Esophagus muscularis mucosa (tissue), 4 donors: ENCODE data around the gene MAPK14. TPM values are rescaled to one million over a fixed set of nuclear protein-coding genes. Genes with fewer than 3 reads are reported as not detected.

Experiments
- DNase-seq: peaks from one replicate; pipeline ENCODE4 v3.0.0-alpha.2; 2017; ENCODE audit errors: extremely low spot score
- H3K27ac ChIP-seq, 4 donors: fragments of 200-600 bp; sonication (generic); replicated peaks in 1 of 4; 1 replicate in 3 of 4; 2 replicates in 1 of 4; pipeline ENCODE4 v1.5.1; 2016 to 2019; ENCODE audit warnings: mild to moderate bottlenecking in 1 of 4
- H3K27me3 ChIP-seq, 4 donors: fragments of 200-600 bp; sonication (generic); one replicate each; pipeline versions ENCODE4 v1.5.1 to v1.6.0; 2016 to 2019
- H3K36me3 ChIP-seq, 4 donors: fragments of 200-600 bp; sonication (generic); one replicate each; pipeline ENCODE4 v1.5.1; 2016 to 2019
- H3K4me1 ChIP-seq, 4 donors: fragments of 200-600 bp; sonication (generic); one replicate each; pipeline ENCODE4 v1.5.1; 2016 to 2019
- H3K4me3 ChIP-seq, 4 donors: fragments of 200-600 bp; sonication (generic); 1 replicate in 2 of 4; 2 replicates in 2 of 4; pipeline ENCODE4 v1.5.1; 2016 to 2019; ENCODE audit warnings: mild to moderate bottlenecking in 4 of 4, moderate library complexity in 1 of 4
- H3K9me3 ChIP-seq, 4 donors: fragments of 200-600 bp; sonication (generic); 1 replicate in 3 of 4; 2 replicates in 1 of 4; pipeline ENCODE4 v1.5.1; 2016 to 2019
- CTCF ChIP-seq, 3 experiments: fragments of 200-600 bp in 2 of 3; fragments of 450-650 bp in 1 of 3; sonication (generic) in 2 of 3; IDR thresholded peaks; one replicate each; pipeline ENCODE4 v1.5.1; 2017 to 2019; ENCODE audit warnings: antibody characterized with exemption in 3 of 3, mild to moderate bottlenecking in 2 of 3, moderate library complexity in 1 of 3
- EP300 ChIP-seq: sonication (generic); formaldehyde crosslinking; IDR thresholded peaks from one replicate; pipeline ENCODE4 v1.6.1; 2017; ENCODE audit warnings: antibody characterized with exemption
- POLR2A ChIP-seq: fragments of 450-650 bp; IDR thresholded peaks from one replicate; pipeline ENCODE4 v1.6.1; 2017; ENCODE audit warnings: antibody characterized with exemption, moderate library complexity, mild to moderate bottlenecking, low read depth
- POLR2AphosphoS5 ChIP-seq, 2 donors: sonication (generic); formaldehyde crosslinking; IDR thresholded peaks; one replicate each; pipeline ENCODE4 v1.6.1; 2017; ENCODE audit warnings: antibody characterized with exemption in 2 of 2
- WGBS: methylation state at CpG from one replicate; pipeline ENCODE4 v1.1.5; 2018; 5-methylcytosine and 5-hydroxymethylcytosine counted together
- intact Hi-C: fragments of 100-400 bp; cut with DNase I; formaldehyde crosslinking; loops from one replicate; pipeline ENCODE4 v1.15.1; 2023
- total RNA-seq, 4 donors: library from RNA; depleted of rRNA; stranded (reverse); fragments of >200 nt; gene quantifications; one replicate each; pipeline versions ENCODE4 v1.1.0 to v1.2.1, GENCODE V29; 2016

The MAPK14 gene
- total RNA-seq, 4 donors from 2014 or later = 53.2 to 70.7 (median 66.9) TPM

GRCh38 chr6:36050947-36051710 lies 23.5 kb downstream of the MAPK14 start:
- Histone ChIP-seq H3K36me3 (peaks cover 0 to 14% (median 0%) of the 10 kb centered on the region in 4 donors), H3K9me3 (no peaks in the 10 kb centered on the region), H3K27ac (peak overlapping the region; percentile 21 to 63 (median 42)), H3K4me1 (peaks cover 45 to 92% (median 89%) of the 10 kb centered on the region in 4 donors), H3K27me3 (no peaks in the 10 kb centered on the region), H3K4me3 (no peak overlapping the region)
- no peak for TF ChIP-seq POLR2A
- WGBS = 76% methylated on average over 16 of the region's 16 CpGs
- intact Hi-C loops = no loop called here
- no peak for DNase-seq

GRCh38 chr6:36052097-36052496 lies 24.5 kb downstream of the MAPK14 start:
- intact Hi-C loops = no loop called here
- DNase-seq = no peak
- Histone ChIP-seq H3K9me3 (no peaks in the 10 kb centered on the region), H3K4me1 (peaks cover 45 to 88% (median 84%) of the 10 kb centered on the region in 4 donors), H3K36me3 (peaks cover 0 to 14% (median 0%) of the 10 kb centered on the region in 4 donors), H3K27ac (peak overlapping the region; percentile 21 to 63 (median 42)), H3K27me3 (no peaks in the 10 kb centered on the region), H3K4me3 (no peak overlapping the region)
- WGBS = 33% methylated on average over 2 of the region's 2 CpGs
- TF ChIP-seq CTCF (IDR thresholded peaks at IDR 0.05) (no peak), EP300 (no peak), POLR2AphosphoS5 (IDR thresholded peaks at IDR 0.05) (peak in 1 of 2 donors; percentile 20)

- peaks cover 41 to 82% (median 77%) of the 10 kb centered on the region in 4 donors for H3K4me1 ChIP-seq
- peak overlapping the region in 2 of 4 donors; percentile 18 to 63 for H3K27ac ChIP-seq
- peaks cover 0 to 14% (median under 1%) of the 10 kb centered on the region in 4 donors for H3K36me3 ChIP-seq
- H3K9me3 ChIP-seq = no peaks in the 10 kb centered on the region
- H3K4me3 ChIP-seq = no peak overlapping the region
- DNase-seq = no peak
- H3K27me3 ChIP-seq = no peaks in the 10 kb centered on the region
- intact Hi-C loops = no loop called here
- TF ChIP-seq CTCF (IDR thresholded peaks at IDR 0.05) (no peak), EP300 (no peak), POLR2A (no peak), POLR2AphosphoS5 (IDR thresholded peaks at IDR 0.05) (no peak)
- WGBS = 53% methylated on average over 2 of the region's 2 CpGs
Measured at GRCh38 chr6:36053878-36054277, 26.3 kb downstream of the MAPK14 start.

- TF ChIP-seq POLR2AphosphoS5 (IDR thresholded peaks at IDR 0.05) (no peak), CTCF (IDR thresholded peaks at IDR 0.05) (no peak), EP300 (no peak), POLR2A (no peak)
- peak overlapping the region in 2 of 4 donors; percentile 15 to 63 for H3K27ac ChIP-seq
Measured at GRCh38 chr6:36054415-36054814, 26.8 kb downstream of the MAPK14 start.

GRCh38 chr6:36054956-36055355 lies 27.3 kb downstream of the MAPK14 start:
- H3K27me3 ChIP-seq = no peaks in the 10 kb centered on the region
- TF ChIP-seq CTCF (IDR thresholded peaks at IDR 0.05) (no peak), EP300 (no peak), POLR2AphosphoS5 (IDR thresholded peaks at IDR 0.05) (no peak), POLR2A (no peak)
- WGBS = 33% methylated on average over 2 of the region's 2 CpGs
- DNase-seq = no peak
- intact Hi-C loops = no loop called here
- no peak overlapping the region for H3K4me3 ChIP-seq
- peaks cover 36 to 73% (median 67%) of the 10 kb centered on the region in 4 donors for H3K4me1 ChIP-seq
- H3K9me3 ChIP-seq = no peaks in the 10 kb centered on the region
- H3K27ac ChIP-seq = peak overlapping the region in 2 of 4 donors; percentile 15 to 32
- peaks cover 4 to 22% (median 10%) of the 10 kb centered on the region in 4 donors for H3K36me3 ChIP-seq

More at GRCh38 chr6:36054415-36054814, 26.8 kb downstream of the MAPK14 start:
- H3K4me1 ChIP-seq = peaks cover 37 to 78% (median 72%) of the 10 kb centered on the region in 4 donors
- 64% methylated on average over 2 of the region's 2 CpGs for WGBS
- intact Hi-C loops = no loop called here
- peaks cover 0 to 16% (median 5%) of the 10 kb centered on the region in 4 donors for H3K36me3 ChIP-seq
- H3K4me3 ChIP-seq = no peak overlapping the region
- DNase-seq = no peak
- H3K27me3 ChIP-seq = no peaks in the 10 kb centered on the region
- H3K9me3 ChIP-seq = no peaks in the 10 kb centered on the region
